Measurements from ENCODE around the gene CCNA2.

The CCNA2 gene

DNA sequence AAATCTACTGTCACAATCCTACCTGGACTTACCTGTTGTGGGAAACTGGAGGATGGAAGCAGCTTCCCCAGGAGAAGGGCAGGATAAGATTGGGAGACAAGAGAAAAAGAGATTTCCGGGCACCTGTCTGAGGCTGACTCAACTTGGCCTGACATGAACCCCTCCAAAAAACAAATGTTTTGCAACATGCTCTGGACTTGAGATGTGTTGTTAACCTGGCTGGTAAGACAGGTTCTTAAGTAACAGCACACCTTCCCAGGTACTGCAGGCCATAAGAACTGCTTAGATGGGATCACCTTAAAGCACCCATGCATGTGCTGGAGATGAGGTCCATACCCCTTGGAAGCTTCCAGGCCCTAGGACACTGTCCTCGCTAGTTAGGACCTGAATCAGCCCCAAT, 54.3 kb downstream of the CCNA2 start:
- no peak for DNase-seq

DNA sequence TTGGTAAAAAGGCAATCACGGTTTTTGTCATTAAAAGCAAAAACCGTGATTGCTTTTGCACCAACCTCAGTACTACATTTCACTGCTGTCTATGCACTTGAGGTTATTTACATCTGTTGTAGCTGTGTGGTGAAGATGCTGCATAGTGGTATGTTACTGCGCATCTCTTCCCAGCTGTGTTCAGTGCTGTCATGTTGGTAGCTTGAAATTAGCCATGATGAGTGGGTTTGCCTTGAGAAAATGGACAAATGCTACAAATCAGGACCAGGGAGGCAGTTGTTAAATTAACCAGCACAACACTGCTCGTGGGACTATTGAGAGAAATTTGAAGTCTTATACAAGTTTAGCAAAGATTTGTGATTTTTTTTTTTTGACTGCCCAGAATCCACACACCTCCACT, 56.5 kb downstream of the CCNA2 start:
- DNase-seq = no peak
